B cell (primary cell): ENCODE measurements around the gene INSYN2A. TPM values are rescaled to one million over a fixed set of nuclear protein-coding genes. Genes with fewer than 3 reads are reported as not detected.

Experiments used
- ATAC-seq: fragments of 200-7000 bp; cut with Tn5 transposase; one replicate; pipeline ENCODE4 v1.10.0; 2021; ENCODE audit warnings: low read depth, mild to moderate bottlenecking, moderate number of reproducible peaks, moderate library complexity
- CTCF ChIA-PET: fragments of 350-600 bp; sonication (Branson Sonifier 250); formaldehyde crosslinking; loops from one replicate; lab custom pipeline; 2021; ENCODE audit warnings: antibody characterized with exemption, inconsistent platforms; lab: Charles Lee
- POLR2A ChIA-PET: fragments of 350-600 bp; sonication (Branson Sonifier 250); formaldehyde crosslinking; loops from one replicate; lab custom pipeline; 2021; ENCODE audit warnings: antibody characterized with exemption; lab: Charles Lee
- DNase-seq: peaks from one replicate; pipeline ENCODE4 v3.0.0; 2013
- H2AFZ ChIP-seq: 2 replicates; pipeline ENCODE4 v1.6.1; 2012; ENCODE audit warnings: mild to moderate bottlenecking, low read depth, low read length; ENCODE audit not compliant: insufficient read depth, poor library complexity, severe bottlenecking
- H3K27ac ChIP-seq, 2 donors: 1 replicate in 1 of 2; 2 replicates in 1 of 2; pipeline ENCODE4 v1.5.1; 2012 to 2013; ENCODE audit warnings: low read length in 2 of 2, mild to moderate bottlenecking in 2 of 2, moderate library complexity in 1 of 2
- H3K27me3 ChIP-seq, 4 experiments: fragments of 200-600 bp in 1 of 4; sonication (generic) in 1 of 4; replicated peaks in 1 of 4; 1 replicate in 2 of 4; 2 replicates in 2 of 4; pipeline versions ENCODE4 v1.6.1 to v1.7.0; 2013 to 2016; ENCODE audit warnings: low read length in 3 of 4, mild to moderate bottlenecking in 2 of 4, mixed read lengths in 1 of 4, moderate library complexity in 1 of 4; ENCODE audit not compliant: insufficient read depth in 4 of 4, control insufficient read depth in 3 of 4; ENCODE audit errors: control extremely low read depth in 1 of 4
- H3K36me3 ChIP-seq, 2 experiments: replicated peaks in 1 of 2; 1 replicate in 1 of 2; 2 replicates in 1 of 2; pipeline versions ENCODE4 v1.6.1 to v1.7.1; 2013; ENCODE audit warnings: low read length in 1 of 2; ENCODE audit not compliant: insufficient read depth in 2 of 2, control insufficient read depth in 1 of 2; ENCODE audit errors: control extremely low read depth in 1 of 2, extremely low read depth in 1 of 2
- H3K4me1 ChIP-seq, 2 donors: fragments of 200-600 bp in 1 of 2; sonication (generic) in 1 of 2; 1 replicate in 1 of 2; 2 replicates in 1 of 2; pipeline versions ENCODE4 v1.5.1 to v1.6.1; 2013 to 2017; ENCODE audit warnings: low read length in 2 of 2; ENCODE audit not compliant: control insufficient read depth in 2 of 2, insufficient read depth in 2 of 2
- H3K4me2 ChIP-seq: replicated peaks from 2 replicates; pipeline ENCODE3; 2012; ENCODE audit warnings: mild to moderate bottlenecking, low read depth, low read length; ENCODE audit not compliant: poor library complexity, severe bottlenecking
- H3K4me3 ChIP-seq, 5 experiments: fragments of 200-600 bp in 1 of 5; sonication (generic) in 1 of 5; 1 replicate in 3 of 5; 2 replicates in 2 of 5; pipeline versions ENCODE4 v1.5.1 to v1.7.0; 2011 to 2016; ENCODE audit warnings: low read length in 4 of 5, mild to moderate bottlenecking in 4 of 5, low read depth in 2 of 5, control low read depth in 1 of 5, moderate library complexity in 1 of 5; ENCODE audit not compliant: insufficient read depth in 1 of 5; ENCODE audit errors: control extremely low read depth in 1 of 5, extremely low read depth in 1 of 5
- H3K79me2 ChIP-seq: fragments of 200-600 bp; sonication (generic); one replicate; pipeline ENCODE4 v1.6.0; 2016; ENCODE audit warnings: low read length; ENCODE audit not compliant: control insufficient read depth, insufficient read depth
- H3K9ac ChIP-seq: fragments of 200-600 bp; sonication (generic); 2 replicates; pipeline ENCODE4 v1.6.1; 2017; ENCODE audit warnings: mild to moderate bottlenecking, low read length, moderate library complexity
- H3K9me3 ChIP-seq, 3 donors: one replicate each; pipeline versions ENCODE4 v1.6.1 to v1.7.1; 2013; ENCODE audit warnings: low read length in 2 of 3; ENCODE audit not compliant: control insufficient read depth in 2 of 3, insufficient read depth in 1 of 3; ENCODE audit errors: control extremely low read depth in 1 of 3
- H4K20me1 ChIP-seq: 2 replicates; pipeline ENCODE4 v1.6.0; 2012; ENCODE audit warnings: mild to moderate bottlenecking, low read length; ENCODE audit not compliant: insufficient read depth, control insufficient read depth, poor library complexity, severe bottlenecking
- H3K27ac Mint-ChIP-seq: one replicate; pipeline ENCODE4 v1.8.0; 2021; ENCODE audit warnings: mixed read lengths
- H3K27me3 Mint-ChIP-seq: one replicate; pipeline ENCODE4 v1.8.0; 2021; ENCODE audit warnings: mixed read lengths
- H3K4me1 Mint-ChIP-seq: one replicate; pipeline ENCODE4 v1.8.0; 2021; ENCODE audit warnings: mixed read lengths
- H3K4me3 Mint-ChIP-seq: one replicate; pipeline ENCODE4 v1.8.0; 2021; ENCODE audit warnings: mixed read lengths
- H3K9me3 Mint-ChIP-seq: one replicate; pipeline ENCODE4 v1.8.0; 2022; ENCODE audit warnings: mixed read lengths; ENCODE audit not compliant: insufficient read depth
- EZH2 ChIP-seq: IDR thresholded peaks from 2 replicates; pipeline ENCODE4 v1.6.1; 2012; ENCODE audit warnings: borderline replicate concordance, low read depth, mild to moderate bottlenecking, moderate library complexity, low read length; ENCODE audit not compliant: insufficient read depth, poor library complexity, severe bottlenecking
- WGBS: methylation state at CpG from one replicate; pipeline ENCODE4 v1.1.5; 2013; ENCODE audit warnings: missing lambda C conversion rate; ENCODE audit not compliant: insufficient coverage; 5-methylcytosine and 5-hydroxymethylcytosine counted together
- intact Hi-C: fragments of 100-400 bp; cut with micrococcal nuclease; formaldehyde crosslinking; loops from one replicate; pipeline ENCODE4 v1.10.0; 2022
- polyA plus RNA-seq: library from polyadenylated mRNA; depleted of rRNA; stranded (reverse); fragments of >200 nt; gene quantifications from 2 replicates; pipeline ENCODE4 v1.2.3, GENCODE V29; 2012
- total RNA-seq, 2 donors: library from RNA; stranded (reverse); fragments of 120-200 nt in 1 of 2; gene quantifications; 1 replicate in 1 of 2; 2 replicates in 1 of 2; pipeline versions ENCODE4 v1.2.3 to v1.2.4, GENCODE V29; 2013 to 2022
- TF ChIP-seq, protein P1 (sequence below): fragments of 200-600 bp; IDR thresholded peaks from one replicate; pipeline ENCODE4 v1.8.0; 2022; ENCODE audit warnings: antibody characterized with exemption, mild to moderate bottlenecking

INSYN2A gene
- total and polyA plus RNA-seq, 2 donors (not counting 1 experiment from before 2014, with no cell fraction given), result not detected

DNA sequence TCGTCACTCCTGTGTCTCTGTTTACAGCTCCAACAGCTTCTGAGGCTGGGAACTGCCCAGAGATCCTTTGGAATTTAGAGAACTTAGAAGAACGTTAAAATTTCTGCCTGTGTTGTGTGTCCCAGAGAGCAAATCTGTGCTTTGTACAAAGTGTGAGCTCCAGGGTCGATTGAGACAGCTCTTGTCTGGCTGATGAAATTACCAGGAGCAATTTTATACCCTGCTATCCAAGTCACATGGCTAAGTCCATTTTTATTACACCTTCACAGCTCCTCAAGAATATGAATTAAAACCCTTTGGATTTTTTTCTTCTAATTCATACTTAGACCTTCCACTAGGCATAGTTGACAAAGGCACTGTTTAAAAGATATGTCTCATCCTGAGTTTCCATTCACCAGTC is 46.5 kb upstream of the INSYN2A start:
- H3K27me3 ChIP-seq, result no peaks in the 10 kb centered on the region
- H3K27ac ChIP-seq, result no peak overlapping the region
- H4K20me1 ChIP-seq, result no peaks in the 10 kb centered on the region
- DNase-seq (no peak), ATAC-seq (no peak)
- H3K9me3 Mint-ChIP-seq, result no peaks in the 10 kb centered on the region
- POLR2A ChIA-PET, result no interaction called here
- H3K27me3 Mint-ChIP-seq, result no peaks in the 10 kb centered on the region
- no peak overlapping the region for H3K4me3 ChIP-seq
- CTCF ChIA-PET, result interaction anchor here (0.9 kb wide), 1 partner anchor 611 kb away, joined by 4 read pairs; no protein-coding TSS in a partner anchor
- no peaks in the 10 kb centered on the region for H3K9me3 ChIP-seq
- no peaks in the 10 kb centered on the region for H3K36me3 ChIP-seq
- H3K4me3 Mint-ChIP-seq, result no peak overlapping the region
- no peaks in the 10 kb centered on the region for H3K79me2 ChIP-seq
- no peaks in the 10 kb centered on the region for H3K4me1 Mint-ChIP-seq
- H3K4me2 ChIP-seq, result no peak overlapping the region
- TF ChIP-seq EZH2, result no peak
- TF ChIP-seq, protein P1, sequence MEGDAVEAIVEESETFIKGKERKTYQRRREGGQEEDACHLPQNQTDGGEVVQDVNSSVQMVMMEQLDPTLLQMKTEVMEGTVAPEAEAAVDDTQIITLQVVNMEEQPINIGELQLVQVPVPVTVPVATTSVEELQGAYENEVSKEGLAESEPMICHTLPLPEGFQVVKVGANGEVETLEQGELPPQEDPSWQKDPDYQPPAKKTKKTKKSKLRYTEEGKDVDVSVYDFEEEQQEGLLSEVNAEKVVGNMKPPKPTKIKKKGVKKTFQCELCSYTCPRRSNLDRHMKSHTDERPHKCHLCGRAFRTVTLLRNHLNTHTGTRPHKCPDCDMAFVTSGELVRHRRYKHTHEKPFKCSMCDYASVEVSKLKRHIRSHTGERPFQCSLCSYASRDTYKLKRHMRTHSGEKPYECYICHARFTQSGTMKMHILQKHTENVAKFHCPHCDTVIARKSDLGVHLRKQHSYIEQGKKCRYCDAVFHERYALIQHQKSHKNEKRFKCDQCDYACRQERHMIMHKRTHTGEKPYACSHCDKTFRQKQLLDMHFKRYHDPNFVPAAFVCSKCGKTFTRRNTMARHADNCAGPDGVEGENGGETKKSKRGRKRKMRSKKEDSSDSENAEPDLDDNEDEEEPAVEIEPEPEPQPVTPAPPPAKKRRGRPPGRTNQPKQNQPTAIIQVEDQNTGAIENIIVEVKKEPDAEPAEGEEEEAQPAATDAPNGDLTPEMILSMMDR, result no peak
- H3K9ac ChIP-seq, result no peak overlapping the region
- intact Hi-C loops, result no loop called here
- no peak overlapping the region for H3K27ac Mint-ChIP-seq
- 92% methylated on average over 3 of the region's 3 CpGs for WGBS
- H2AFZ ChIP-seq, result no peak overlapping the region
- no peaks in the 10 kb centered on the region for H3K4me1 ChIP-seq

DNA sequence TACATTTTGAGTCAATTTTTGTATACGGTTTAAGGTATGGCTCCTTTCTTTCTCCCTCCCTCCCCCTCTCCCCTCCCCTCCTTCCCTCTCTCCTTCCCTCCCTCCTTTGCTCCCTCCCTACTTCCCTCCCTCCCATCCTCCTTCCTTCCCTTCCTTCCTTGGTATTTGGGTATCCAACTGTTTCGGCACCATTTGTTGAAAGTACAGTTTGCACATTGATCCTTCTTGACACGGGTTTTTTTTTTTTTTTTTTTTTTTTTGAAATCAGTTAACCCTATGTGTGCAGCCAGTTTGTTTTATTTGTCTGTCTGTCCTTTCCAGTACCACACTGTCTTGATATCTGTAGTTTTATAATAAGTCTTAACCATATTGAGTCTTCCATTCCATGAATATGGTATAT is 39.9 kb upstream of the INSYN2A start:
- no peaks in the 10 kb centered on the region for H3K36me3 ChIP-seq
- H3K4me2 ChIP-seq, result no peak overlapping the region
- no peaks in the 10 kb centered on the region for H3K4me1 ChIP-seq
- ATAC-seq (no peak), DNase-seq (no peak)
- ChIA-PET CTCF (no interaction called here), POLR2A (no interaction called here)
- no CpG with 5 or more reads among the region's 3 CpGs for WGBS
- H2AFZ ChIP-seq, result no peak overlapping the region
- no peaks in the 10 kb centered on the region for H3K9me3 ChIP-seq
- Mint-ChIP-seq H3K27me3 (no peaks in the 10 kb centered on the region), H3K4me1 (no peaks in the 10 kb centered on the region), H3K9me3 (no peaks in the 10 kb centered on the region), H3K4me3 (no peak overlapping the region), H3K27ac (no peak overlapping the region)
- no peaks in the 10 kb centered on the region for H3K27me3 ChIP-seq
- no peak for TF ChIP-seq EZH2
- no peak overlapping the region for H3K4me3 ChIP-seq
- no peaks in the 10 kb centered on the region for H3K79me2 ChIP-seq
- no peak overlapping the region for H3K27ac ChIP-seq
- H3K9ac ChIP-seq, result no peak overlapping the region
- no peaks in the 10 kb centered on the region for H4K20me1 ChIP-seq
- intact Hi-C loops, result no loop called here
